ENCODE data around the gene MUC5AC.

MUC5AC gene

DNA sequence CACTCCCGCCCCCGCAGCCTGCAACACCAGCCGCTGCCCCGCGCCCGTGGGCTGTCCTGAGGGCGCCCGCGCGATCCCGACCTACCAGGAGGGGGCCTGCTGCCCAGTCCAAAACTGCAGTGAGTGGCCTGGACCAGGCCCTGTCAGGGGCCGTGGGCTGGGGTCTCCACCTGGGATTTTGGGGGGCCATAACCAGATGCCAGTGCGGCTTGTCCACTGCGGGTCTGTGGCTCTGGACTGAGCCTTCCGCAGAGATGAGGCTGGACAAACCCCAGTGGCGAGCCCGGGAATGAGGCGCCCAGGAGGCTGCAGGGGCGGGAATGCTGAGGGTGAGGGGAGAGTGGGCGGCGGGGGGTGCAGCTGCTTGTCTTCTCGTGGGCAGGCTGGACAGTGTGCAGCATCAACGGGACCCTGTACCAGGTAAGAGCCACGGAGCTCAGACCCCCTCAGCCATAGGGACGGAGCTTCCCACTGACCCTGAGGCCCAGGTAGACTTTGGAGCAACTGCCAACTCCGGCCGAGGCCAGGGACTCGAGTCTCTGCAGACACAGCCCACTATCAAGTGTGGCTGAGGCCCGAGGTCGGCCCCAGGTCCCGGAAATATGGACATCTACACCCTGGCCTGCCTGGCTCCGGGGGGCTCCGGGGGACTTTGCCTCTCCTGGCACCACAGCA is 40.3 kb downstream of the MUC5AC start:
- no peak for DNase-seq

DNA sequence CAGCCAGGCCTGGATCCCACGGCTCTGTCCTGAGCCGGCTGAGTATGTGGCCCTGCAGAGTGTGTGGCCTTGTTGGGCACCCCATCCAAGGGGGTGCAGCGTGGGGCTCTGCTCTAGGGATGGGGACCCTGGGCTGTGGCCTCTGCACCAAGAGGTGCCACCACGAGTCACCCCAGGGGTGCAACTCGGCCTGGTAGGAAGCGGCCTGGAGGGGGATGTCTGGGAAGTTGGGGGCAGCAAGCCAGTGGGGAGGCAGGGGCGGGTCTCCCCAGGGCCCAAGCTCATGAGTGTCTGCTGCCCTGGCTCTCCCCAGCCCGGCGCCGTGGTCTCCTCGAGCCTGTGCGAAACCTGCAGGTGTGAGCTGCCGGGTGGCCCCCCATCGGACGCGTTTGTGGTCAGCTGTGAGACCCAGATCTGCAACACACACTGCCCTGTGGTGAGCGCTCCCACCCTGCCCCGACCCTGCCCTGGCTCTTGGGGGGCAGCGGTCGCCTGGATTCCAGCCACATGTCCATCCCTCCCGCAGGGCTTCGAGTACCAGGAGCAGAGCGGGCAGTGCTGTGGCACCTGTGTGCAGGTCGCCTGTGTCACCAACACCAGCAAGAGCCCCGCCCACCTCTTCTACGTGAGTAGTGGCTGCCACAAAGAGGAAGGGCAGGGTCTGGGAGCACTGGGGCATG is 40.9 kb downstream of the MUC5AC start:
- DNase-seq, result no peak

DNA sequence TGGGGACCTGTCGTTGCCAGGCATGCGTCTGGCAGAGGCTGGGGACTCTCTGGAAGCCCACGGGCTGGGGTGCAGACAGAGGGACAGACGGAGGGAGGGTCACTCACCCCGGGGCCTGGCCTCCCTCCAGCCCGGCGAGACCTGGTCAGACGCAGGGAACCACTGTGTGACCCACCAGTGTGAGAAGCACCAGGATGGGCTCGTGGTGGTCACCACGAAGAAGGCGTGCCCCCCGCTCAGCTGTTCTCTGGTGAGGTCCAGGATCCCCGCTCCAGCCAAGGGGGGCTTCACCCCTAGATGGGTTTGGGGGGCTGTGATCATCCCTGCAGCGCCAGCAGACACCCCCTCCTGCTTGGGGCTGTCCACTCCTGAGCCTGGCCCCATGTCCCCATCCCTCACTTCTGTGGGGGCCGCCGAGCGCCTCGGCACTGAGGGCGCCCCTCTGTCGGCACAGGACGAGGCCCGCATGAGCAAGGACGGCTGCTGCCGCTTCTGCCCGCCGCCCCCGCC is 41.5 kb downstream of the MUC5AC start:
- DNase-seq, result no peak

DNA sequence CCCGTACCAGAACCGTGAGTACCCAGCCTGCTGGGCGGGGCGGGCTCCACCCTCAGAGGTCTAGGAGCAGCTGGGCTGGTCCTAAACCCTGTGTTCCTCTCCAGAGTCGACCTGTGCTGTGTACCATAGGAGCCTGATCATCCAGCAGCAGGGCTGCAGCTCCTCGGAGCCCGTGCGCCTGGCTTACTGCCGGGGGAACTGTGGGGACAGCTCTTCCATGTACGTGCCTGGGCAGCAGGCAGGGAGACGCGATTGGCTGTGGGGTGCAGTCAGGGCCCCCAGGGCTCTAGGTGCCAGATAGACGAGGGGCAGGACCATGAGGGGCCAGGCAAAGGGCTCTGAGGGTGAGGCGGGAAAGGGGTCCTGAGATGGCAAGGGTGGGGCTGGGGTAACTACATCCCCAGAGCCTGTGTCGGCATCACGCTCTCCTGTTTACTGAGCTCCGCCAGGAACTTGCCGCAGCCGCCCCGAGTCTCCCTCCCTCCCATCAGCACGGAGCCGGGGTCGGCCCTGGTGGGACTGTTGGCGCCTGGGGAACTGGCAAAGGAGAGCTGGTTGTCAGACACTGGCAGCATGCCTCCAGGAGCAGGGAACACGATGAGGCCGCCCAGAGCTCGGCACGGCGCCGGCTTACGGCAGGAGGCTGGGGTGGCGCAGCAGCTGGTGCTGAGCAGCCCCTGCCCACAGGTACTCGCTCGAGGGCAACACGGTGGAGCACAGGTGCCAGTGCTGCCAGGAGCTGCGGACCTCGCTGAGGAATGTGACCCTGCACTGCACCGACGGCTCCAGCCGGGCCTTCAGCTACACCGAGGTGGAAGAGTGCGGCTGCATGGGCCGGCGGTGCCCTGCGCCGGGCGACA is 42.2 kb downstream of the MUC5AC start:
- DNase-seq, result no peak

DNA sequence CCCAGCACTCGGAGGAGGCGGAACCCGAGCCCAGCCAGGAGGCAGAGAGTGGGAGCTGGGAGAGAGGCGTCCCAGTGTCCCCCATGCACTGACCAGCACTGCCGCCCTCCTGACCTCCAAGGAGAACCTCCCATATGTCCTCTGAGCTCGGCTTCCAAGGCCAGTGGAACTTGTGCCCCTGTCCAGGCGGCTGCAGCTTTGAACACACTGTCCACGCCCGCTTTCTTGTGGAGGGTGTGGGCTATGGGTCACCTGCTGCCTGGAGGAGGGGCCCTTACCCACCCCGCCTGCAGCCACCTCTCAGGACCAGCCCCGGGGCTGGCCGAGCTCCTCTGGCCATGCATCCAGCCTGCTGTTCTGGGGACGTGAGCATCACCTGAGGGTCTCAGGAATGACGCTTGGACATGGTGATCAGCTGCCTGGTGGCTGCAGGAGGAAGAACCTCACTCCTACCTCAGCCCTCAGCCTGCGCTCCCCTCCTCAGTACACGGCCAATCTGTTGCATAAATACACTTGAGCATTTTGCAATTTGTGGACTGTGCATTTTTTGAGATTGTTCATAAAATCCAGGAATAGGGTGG is 42.9 kb downstream of the MUC5AC start:
- DNase-seq, result no peak

DNA sequence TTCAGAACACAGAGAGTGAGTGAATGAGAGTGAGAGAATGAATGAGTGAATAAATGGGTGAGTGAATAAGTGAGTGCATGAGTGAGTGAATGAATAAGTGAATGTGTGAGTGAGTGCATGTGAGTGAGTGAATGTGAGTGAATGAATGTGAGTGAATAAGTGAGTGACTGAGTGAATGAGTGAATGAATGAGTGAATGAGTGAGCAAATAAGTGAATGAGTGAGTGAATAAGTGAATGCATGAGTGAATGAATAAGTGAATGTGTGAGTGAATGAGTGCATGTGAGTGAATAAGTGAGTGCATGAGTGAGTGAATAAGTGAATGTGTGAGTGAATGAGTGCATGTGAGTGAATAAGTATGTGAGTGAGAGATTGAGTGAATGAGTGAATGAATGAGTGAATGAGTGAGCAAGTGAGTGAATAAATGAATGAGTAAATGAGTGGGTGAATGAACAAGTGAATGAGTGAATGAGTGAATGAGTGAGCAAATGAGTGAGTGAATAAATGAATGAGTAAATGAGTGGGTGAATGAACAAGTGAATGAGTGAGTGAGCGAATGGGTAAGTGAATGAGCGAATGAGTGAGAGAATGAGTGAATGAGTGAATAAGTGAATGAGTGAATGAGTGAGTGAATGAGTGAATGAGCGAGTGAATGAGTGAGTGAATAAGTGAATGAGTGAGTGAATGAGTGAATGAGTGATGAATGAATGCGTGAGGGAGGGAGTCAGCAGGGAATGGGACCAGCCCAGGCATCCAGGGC is 43.8 kb downstream of the MUC5AC start:
- no peak for DNase-seq

DNA sequence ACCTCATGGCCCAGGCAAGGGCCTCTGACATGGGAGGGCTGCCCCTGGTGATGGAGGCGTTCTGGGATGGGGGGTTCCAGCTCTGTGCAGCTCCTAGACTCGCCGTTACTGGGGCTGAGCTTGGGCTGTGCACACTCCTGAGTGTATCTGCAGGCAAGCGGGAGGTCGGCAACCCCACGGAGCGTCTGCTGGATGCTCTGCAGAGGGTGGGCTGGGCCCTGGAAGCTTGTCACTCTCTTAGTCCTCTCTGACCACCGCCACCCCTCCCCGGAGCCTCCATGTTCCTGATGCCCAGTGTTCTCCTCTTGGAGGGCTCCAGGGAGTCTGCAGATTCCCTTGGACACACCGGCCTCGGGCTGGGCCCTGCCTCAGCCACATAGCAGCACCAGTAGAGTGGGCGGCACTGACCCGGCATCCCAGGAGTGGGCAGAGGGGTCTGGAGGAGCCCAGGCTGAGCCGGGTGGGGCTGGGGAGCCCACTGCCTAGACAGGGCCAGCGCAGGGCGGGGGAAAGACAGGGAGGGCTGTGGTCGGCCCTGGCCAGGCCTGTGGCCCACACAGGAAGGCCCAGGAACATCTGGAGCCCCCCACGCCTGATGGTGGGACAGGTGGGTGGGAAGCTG is 44.5 kb downstream of the MUC5AC start:
- peak in 1 of 2 donors; percentile 4 for DNase-seq

DNA sequence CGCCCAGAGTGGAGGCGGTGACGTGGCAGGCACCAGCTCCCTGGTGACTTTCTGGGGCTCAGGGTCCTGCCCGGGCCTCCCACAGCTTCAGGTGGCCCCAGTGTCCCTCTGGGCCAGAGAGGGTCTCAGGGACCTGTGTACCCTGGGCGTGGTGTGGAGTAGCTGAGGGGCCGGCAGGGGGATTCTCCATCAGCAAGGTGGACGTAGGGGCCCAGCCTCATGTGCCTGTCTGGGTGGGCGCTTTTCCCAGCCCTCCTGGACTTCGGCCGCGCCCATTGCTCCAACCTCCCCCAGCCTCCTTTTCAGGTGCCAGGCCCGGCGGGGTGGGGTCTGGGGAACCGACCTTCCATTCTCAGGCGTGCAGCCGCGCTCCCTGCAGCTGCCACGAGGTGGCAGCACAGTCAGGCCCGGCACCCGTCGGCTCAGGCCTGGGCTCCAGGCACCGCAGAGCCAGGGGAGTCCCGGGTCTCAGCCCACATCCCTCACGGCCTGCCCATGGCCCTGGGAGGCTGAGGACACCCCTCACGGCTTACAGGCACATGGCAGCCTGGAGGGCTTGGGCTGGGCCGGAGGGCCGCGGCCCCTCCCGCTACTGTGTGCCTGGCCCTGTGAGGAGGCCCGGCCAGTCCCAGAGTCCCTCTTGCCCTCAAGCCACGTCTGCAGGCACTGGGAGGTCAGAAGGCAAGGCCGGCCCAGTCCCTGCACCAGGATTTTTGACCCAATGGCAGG is 45.2 kb downstream of the MUC5AC start:
- peak; percentile 64 to 76 for DNase-seq

DNA sequence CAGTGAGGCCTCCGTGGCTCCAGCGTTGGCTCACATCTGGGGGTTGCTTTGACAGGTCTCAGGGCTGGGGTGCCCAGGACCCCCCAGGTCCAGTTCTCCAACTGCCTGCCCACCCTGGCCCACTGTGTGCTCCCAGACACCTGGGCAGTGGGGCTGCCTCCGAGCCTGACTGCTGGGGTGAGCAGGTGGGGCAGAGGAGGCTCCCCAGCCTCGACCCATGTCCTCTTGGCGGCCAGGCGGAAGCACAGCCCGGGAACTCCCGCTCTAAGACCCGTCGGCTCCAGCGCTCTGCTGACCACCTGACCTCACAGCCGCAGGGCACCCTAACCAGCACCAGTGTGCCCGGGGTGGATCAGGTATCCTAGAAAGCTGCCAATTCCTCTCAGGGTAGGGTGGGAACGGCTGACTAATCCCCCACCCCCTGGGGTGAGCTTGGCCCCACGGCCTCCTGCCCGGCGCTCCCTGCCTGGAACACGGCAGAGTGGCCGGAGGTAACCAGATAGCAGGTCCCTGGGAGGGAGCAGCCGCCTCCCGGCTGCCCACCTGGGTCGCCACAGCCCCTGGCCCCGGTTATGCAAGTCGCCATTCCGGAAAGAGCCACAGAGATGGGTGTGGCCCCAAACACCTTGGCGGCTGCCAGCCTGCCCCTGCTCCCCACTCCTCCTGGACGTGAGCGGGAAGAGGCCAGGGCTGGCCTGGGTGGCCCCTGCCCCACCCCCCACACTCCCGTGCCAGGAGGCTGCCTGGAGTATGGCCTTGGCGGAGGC is 45.9 kb downstream of the MUC5AC start:
- no peak for DNase-seq

DNA sequence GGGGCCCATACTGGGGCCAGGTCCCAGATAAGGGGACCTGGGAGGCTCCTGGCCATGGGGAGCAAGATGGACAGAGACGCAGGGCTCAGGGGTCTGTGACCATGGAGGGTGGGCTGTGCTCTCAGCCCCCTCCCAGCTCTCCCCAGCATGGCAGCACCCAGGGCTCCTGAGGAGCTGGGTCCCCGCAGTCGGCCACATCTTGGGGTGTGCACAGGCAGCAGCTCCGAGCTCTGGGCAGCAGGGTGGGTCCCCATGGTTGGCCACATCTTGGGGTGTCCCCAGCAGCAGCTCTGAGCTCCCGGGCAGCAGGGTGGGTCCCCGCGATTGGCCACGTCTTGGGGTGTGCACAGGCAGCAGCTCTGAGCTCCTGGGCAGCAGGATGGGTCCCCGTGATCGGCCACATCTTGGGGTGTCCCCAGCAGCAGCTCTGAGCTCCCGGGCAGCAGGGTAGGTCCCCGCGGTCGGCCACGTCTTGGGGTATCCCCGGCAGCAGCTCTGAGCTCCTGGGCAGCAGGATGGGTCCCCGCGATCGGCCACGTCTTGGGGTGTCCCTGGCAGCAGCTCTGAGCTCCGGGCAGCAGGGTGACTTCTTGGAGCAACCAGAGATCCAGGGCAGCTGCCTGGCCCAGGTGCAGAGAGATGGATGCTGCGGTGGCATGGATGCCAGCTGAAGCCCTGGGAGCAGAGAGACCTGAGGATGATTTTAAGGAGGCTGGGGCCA is 46.8 kb downstream of the MUC5AC start:
- no peak for DNase-seq

DNA sequence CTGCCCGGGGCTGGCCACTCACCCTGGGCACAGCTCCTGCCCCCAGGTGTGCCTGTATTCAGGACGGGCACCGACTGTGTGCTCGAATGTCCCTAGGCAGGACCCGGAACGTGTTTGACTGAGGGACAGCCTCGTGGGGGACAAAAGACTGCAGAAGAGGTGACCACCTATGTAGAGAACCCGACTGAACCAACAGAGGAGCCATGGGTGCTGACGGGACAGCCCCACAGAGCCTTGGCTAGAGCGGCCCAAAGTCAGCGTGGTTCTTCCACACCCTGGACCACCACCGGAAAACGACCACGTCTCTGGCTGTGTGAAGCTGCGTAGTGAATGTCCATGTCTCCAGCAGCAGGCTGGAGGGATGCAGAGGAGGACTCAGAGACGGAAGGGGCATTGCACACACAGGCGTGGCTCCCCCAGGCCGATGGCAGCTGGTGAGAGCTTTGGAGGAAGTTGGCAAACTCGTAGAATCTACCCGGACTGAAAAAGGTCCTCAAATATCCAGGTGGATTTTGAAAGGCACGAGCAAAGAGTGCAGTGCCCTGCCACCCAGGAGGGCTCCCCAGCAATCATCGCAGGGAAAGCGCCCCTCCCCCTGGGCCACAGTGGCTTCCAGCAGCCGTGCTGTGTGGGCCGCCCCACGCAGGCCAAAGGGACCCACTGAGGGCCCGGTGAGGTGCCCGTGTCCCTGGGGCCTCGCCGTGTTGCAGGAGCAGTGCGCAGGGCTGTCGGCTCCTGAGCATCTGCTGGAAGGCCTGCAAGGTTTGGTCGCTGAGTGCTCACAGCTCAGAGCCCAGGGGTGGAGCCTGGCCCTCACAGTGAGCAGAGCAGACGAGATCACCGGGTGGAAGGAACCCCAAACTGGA is 47.6 kb downstream of the MUC5AC start:
- DNase-seq, result no peak

DNA sequence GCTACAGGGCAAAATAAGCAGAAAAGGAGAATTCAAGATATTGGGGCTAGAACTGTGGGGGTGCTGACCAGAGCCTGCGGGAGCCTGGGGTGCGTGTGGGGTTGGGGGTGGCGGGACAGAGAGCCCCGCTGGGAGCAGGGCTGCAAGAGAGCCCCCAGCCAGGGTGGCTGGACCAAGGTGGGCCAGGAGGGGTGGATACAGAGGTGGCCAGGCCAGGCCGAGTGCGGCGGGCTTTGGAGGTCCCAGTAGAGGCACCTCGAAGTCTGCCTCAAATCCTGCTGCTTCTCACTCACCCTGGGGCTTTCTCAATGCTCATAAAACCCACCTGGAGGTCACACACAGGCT is 48.2 kb downstream of the MUC5AC start:
- no peak for DNase-seq

DNA sequence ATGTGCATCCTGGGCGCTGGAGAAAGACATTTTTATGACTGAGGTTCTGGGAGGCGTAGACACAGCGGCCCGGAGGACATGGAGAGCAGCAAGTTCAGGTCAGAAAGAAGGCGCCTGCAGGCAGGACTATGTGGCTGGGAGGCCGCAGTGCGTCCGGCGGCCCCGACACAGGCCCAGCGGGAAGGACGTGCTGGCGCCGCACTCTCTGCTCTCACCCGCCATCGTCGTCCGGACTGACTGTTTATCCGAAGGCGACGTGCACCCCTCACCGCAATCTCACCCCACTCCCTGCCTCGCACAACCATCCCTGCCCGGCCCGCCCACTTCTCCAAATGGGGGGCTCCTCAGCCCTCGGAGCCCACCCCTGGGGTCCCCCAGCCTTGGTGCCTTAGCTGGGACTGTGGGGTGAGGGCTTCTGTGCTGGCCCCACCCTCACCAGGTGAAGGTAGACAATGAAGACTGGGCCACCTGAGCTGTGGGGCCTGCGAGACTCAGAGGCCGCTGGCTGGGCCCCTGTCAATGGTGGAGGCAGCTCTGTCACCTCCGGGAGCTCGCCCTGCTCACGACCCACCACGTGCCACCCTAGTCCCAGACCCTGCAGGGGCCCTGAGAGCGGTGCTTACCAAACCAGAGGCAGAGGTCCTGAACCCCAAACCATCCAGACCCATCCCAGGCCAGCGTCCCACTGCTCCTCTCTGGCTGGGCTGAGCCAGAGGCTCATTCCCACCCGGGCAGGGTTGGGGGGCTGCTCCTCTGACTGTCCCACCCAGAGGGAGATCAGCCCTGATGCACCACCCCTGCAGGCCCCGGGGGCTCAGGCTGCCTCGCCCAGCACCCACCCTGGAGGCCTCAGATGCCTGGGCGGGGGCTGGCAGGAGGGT is 48.9 kb downstream of the MUC5AC start:
- DNase-seq, result no peak

DNA sequence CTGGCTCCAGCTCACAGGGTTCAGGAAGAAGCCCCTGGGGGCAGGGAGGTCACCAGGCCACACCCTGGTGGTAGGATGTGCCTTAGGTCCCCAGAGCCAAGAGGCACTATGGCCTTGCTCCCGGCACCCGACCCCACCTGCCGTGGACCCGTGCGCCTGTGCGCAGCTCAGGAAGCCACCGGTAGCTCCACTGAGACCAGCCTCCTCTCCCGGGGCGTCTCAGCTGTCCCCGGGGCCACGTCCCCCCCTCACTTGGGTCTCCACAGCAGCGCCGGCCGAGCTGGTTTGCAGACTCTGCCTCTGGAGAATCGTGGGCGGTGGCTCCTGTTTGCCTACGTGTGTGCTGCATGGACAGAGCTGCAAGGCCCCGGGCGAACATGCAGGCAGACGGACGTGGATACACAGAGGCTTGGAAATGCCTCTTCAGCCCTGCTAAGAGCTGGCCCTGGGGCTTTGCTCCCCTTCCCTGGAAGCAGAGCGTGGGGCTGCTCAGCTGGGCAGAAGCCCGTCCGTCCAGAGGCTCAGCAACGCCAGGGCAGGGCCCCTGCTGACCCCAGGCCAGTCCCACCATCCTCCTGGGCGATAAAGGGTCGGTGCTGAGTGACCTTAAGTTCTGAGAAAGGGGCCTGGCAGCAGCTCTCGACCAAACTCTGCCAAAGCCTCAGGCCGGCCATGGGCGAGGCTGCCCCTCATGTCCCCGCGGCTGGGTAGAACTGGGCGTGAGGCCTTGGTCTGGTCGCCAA is 49.8 kb downstream of the MUC5AC start:
- DNase-seq, result no peak

DNA sequence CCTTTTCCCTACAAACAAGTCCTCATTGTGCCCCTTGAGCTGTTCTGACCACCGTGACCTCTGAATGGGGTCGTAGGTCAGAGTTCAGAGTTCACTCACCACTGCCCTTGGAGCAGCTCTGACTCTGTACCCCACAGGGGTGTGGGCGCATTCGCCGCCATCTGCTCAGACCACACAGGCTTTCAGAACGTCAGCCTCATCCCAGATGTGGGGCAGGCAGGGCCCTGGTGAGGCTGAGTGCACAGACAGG is 50.3 kb downstream of the MUC5AC start:
- DNase-seq, result no peak

DNA sequence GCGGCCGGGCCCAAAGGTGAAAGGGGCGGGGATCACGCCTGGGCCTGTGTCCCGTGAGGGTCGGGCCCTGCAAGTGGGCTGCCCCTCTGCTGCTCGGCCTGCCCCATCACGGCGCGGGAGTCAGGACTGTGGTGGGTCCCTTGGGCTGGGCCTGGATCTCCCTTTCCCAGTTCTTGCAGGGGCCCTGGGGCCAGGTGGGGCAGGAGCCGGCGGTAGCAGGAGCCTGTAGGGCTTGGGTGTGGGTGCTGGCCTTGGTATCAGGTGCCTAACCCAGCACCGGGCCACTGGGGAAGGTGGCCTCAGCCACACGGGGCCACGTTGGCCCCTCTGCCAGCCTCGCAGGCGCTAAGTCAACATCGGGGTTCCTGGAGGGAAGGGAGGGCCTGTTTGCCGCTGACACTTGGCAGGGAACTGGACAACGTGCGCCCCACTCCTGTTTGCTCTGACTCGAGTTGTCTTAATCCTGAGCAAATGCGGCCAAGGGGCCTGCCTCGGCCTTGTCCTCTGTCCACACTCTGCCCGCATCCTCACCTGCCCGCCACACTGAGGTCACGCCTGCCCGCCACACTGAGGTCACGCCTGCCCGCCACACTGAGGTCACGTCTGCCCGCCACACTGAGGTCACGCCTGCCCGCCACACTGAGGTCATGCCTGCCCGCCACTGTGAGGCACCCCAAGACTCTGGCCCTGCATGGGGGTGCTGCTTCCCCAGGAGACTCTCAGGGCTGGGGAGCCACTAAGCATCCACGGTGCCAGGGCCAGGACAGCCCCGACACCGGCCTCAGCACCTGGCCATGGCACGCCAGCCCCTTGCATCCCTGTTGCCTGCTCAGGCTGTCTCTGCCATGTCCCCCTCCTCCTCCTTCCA is 50.9 kb downstream of the MUC5AC start:
- DNase-seq, result no peak
